Activated T-helper 2 cell treated with anti-CD3 and anti-CD28 coated beads, Interferon-gamma antibody, Interleukin-2, Interleukin-4, amounts not matched to agents 10 μg/mL and 5 μg/mL and 100 μg/mL, durations not matched to agents 14 hours and 24 hours and 36 hours (primary cell): ENCODE data around the gene CDK14. TPM values are rescaled to one million over a fixed set of nuclear protein-coding genes. Genes with fewer than 3 reads are reported as not detected.
"Not testable (repeated sequence)": the region's sequence is repeated elsewhere in the genome, so short reads cannot be mapped to it uniquely, and the experiment has no call there.

Experiments used
- DNase-seq: peaks from one replicate; pipeline ENCODE4 v3.0.0; 2021; ENCODE audit warnings: low spot score
- H3K27ac Mint-ChIP-seq: one replicate; pipeline ENCODE4 v1.8.0; 2021; ENCODE audit warnings: mixed read lengths
- H3K27me3 Mint-ChIP-seq: one replicate; pipeline ENCODE4 v1.8.0; 2021; ENCODE audit warnings: low read depth, mixed read lengths
- H3K36me3 Mint-ChIP-seq: one replicate; pipeline ENCODE4 v1.8.0; 2021; ENCODE audit warnings: low read depth, mixed read lengths
- H3K4me1 Mint-ChIP-seq: one replicate; pipeline ENCODE4 v1.8.0; 2021; ENCODE audit warnings: low read depth, mixed read lengths
- H3K4me3 Mint-ChIP-seq: one replicate; pipeline ENCODE4 v1.8.0; 2021; ENCODE audit warnings: low read depth, mild to moderate bottlenecking, moderate library complexity, mixed read lengths
- H3K9me3 Mint-ChIP-seq: one replicate; pipeline ENCODE4 v1.8.0; 2021; ENCODE audit warnings: mixed read lengths
- intact Hi-C: fragments of 100-400 bp; cut with micrococcal nuclease; formaldehyde crosslinking; loops from one replicate; pipeline ENCODE4 v1.15.1; 2023
- total RNA-seq: library from RNA; stranded (reverse); gene quantifications from 2 replicates; pipeline ENCODE4 v1.2.3, GENCODE V29; 2022

Gene CDK14
- total RNA-seq, 1 donor from 2014 or later, result 2.2 TPM

DNA sequence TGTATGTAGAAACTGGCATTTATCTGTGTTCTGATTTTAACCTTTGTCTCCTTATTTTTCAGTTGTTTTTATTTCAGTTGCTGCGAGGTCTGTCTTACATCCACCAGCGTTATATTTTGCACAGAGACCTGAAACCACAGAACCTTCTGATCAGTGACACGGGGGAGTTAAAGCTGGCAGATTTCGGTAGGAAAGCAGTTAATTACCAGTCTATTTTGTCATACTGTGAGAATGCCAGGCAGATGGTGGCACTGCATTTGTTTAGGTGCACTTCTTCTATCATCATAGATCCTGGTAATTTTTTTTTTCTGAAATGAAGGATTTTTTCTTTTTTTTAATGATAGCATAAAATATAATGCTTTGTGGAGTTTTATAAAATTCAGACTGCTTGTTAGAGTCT is 321.4 kb downstream of the CDK14 start:
- Mint-ChIP-seq H3K27me3 (no peaks in the 10 kb centered on the region), H3K4me3 (no peak overlapping the region), H3K4me1 (no peaks in the 10 kb centered on the region), H3K36me3 (no peaks in the 10 kb centered on the region), H3K27ac (no peak overlapping the region), H3K9me3 (no peaks in the 10 kb centered on the region)
- intact Hi-C loops, result no loop called here
- DNase-seq, result no peak

DNA sequence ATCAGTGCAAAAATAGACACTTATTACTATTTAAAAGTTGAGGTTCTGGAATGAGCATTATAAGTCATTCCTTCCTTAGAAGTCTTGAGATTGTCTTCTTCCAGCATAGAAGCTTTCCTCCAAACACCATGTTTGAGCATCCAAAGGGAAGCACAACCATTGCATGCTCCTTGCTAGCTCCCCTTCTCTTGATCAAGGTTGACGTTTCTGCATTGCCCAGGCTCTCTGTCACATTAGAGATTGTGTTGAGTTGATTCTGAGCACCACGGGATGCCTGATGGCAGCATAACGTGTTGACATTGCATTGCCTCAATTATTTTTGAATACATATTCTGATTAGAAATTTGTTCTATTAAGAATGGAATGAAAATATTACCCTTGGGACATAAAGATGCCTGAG is 322.2 kb downstream of the CDK14 start:
- no peak overlapping the region for H3K4me3 Mint-ChIP-seq
- intact Hi-C loops, result no loop called here
- no peak for DNase-seq
- H3K4me1 Mint-ChIP-seq, result no peaks in the 10 kb centered on the region
- H3K9me3 Mint-ChIP-seq, result no peaks in the 10 kb centered on the region
- H3K27ac Mint-ChIP-seq, result no peak overlapping the region
- no peaks in the 10 kb centered on the region for H3K36me3 Mint-ChIP-seq
- no peaks in the 10 kb centered on the region for H3K27me3 Mint-ChIP-seq

DNA sequence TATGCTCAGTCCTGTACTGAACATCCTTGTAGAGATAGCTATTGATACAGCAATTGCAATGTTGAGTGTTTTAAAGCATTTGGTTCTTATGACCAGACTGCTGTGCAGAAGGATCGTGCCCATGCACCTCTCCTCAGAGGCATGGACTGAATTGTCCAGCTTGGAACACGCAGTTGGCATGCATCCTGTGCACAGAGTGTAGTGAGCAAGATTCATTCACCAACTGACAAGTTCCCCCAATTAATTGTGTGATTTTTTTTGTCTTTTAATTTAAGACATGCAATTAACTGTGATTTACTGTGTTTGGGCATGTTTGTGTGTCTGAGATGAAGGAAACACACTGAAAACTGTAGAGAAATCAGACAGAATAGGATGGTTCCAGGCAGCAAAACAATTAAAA is 323.7 kb downstream of the CDK14 start:
- Mint-ChIP-seq H3K27me3 (no peaks in the 10 kb centered on the region), H3K36me3 (no peaks in the 10 kb centered on the region), H3K27ac (no peak overlapping the region), H3K4me1 (no peaks in the 10 kb centered on the region), H3K9me3 (no peaks in the 10 kb centered on the region), H3K4me3 (no peak overlapping the region)
- intact Hi-C loops, result no loop called here
- DNase-seq, result no peak

DNA sequence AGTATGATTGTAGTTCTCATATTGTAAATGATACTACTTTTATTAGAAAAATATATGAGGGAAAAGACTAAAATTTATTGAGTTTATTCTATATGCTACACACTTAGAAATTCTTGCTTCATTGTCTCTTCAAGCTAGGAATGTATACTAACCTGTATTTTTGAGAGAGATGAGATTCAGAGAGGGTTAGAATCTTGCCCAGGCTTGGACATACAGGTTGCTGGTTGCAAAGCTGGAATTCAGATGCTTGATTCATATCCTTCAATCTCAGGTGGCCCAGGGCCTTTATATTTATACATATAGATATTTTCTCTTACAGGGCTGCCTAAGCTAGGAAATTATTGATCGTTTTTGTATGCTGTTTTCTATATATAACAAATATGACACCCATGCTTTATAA is 324.2 kb downstream of the CDK14 start:
- no peaks in the 10 kb centered on the region for H3K9me3 Mint-ChIP-seq
- no peak overlapping the region for H3K4me3 Mint-ChIP-seq
- no peaks in the 10 kb centered on the region for H3K27me3 Mint-ChIP-seq
- H3K4me1 Mint-ChIP-seq, result no peaks in the 10 kb centered on the region
- intact Hi-C loops, result no loop called here
- DNase-seq, result no peak
- no peaks in the 10 kb centered on the region for H3K36me3 Mint-ChIP-seq
- no peak overlapping the region for H3K27ac Mint-ChIP-seq

DNA sequence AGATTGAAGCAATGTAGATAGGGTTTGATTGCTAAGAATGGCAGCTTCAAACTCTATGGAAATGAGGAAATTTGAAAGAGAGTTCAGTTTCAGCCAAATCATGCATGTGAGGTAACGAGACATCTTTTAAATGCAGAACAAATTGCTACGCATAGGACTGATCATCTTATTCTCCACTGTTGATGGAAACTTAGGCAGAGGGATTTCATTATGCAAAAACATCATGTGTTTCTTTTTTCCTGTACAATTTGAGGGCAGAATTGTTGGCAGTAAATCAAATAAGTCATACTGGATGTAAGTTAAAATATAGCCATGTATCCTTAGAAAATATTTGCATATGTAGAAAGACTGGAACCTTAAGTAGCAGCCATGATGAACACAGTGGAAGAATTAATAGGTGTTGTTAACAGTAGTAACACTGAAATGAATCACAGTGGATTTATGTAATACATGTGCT is 327.4 kb downstream of the CDK14 start:
- H3K27ac Mint-ChIP-seq, result no peak overlapping the region
- H3K9me3 Mint-ChIP-seq, result no peaks in the 10 kb centered on the region
- H3K4me3 Mint-ChIP-seq, result no peak overlapping the region
- no peak for DNase-seq
- H3K4me1 Mint-ChIP-seq, result no peaks in the 10 kb centered on the region
- intact Hi-C loops, result no loop called here
- no peaks in the 10 kb centered on the region for H3K36me3 Mint-ChIP-seq
- no peaks in the 10 kb centered on the region for H3K27me3 Mint-ChIP-seq

GRCh38 chr7:90928700-90929424 is 332.7 kb downstream of the CDK14 start:
- H3K27me3 Mint-ChIP-seq, H3K36me3 Mint-ChIP-seq, H3K4me1 Mint-ChIP-seq, DNase-seq, H3K9me3 Mint-ChIP-seq, intact Hi-C loops, H3K27ac Mint-ChIP-seq: not testable (repeated sequence)
- H3K4me3 Mint-ChIP-seq, result peak overlapping the region; percentile 15

DNA sequence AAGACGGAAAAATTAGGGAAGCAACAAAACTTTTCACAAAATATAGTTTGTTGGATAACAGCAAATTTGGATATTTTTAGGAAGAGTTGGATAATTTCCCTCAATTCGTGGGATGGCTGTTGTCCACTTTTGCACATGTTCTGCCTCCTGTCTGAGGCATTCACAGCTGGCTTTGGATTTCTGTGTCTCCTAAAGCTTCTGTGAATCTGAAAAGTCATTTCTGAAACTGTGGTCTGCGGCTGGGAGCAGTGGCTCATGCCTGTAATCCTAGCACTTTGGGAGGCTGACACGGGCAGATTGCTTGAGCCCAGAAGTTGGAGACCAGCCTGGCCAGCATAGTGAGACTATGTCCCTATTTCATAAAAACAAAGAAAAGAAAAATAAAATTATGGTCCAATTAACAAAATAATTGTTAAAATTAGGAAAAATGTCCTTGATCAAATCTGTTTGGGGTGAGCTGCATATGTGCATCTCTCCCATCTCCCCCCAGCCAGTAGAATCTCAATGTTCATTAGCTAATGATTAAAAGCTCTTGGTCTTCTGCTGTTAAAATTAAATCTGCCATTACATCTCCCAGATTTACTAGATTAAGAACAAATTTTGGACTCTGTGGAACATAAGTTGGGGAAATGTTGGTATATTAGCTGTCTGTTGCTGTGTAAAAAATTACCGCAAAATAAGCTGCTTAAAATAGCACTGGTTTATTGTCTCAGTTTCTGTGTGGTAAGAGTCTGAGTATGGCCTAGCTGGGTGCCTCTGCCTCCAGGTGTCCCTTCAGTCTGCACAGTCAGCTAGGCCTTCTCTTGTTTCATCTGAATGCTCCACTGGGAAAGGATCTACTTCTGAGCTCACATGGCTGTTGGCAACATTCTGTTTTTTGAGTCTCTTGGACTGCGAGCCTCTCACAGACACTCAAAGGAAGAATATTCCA is 336.1 kb downstream of the CDK14 start:
- Mint-ChIP-seq H3K4me3 (no peak overlapping the region), H3K9me3 (no peaks in the 10 kb centered on the region), H3K36me3 (no peaks in the 10 kb centered on the region), H3K4me1 (no peaks in the 10 kb centered on the region), H3K27me3 (no peaks in the 10 kb centered on the region), H3K27ac (no peak overlapping the region)
- DNase-seq, result no peak
- intact Hi-C loops, result no loop called here

- H3K27me3 Mint-ChIP-seq, result no peaks in the 10 kb centered on the region
- no peak overlapping the region for H3K4me3 Mint-ChIP-seq
- no peak overlapping the region for H3K27ac Mint-ChIP-seq
- intact Hi-C loops, result no loop called here
- no peaks in the 10 kb centered on the region for H3K36me3 Mint-ChIP-seq
- no peaks in the 10 kb centered on the region for H3K4me1 Mint-ChIP-seq
- no peak for DNase-seq
- H3K9me3 Mint-ChIP-seq, result no peaks in the 10 kb centered on the region
These were observed 336.9 kb downstream of the CDK14 start for GRCh38 chr7:90933041-90933440.

- DNase-seq, result no peak
- no peaks in the 10 kb centered on the region for H3K36me3 Mint-ChIP-seq
- intact Hi-C loops, result no loop called here
- no peak overlapping the region for H3K4me3 Mint-ChIP-seq
- H3K27me3 Mint-ChIP-seq, result no peaks in the 10 kb centered on the region
- H3K9me3 Mint-ChIP-seq, result no peaks in the 10 kb centered on the region
- no peak overlapping the region for H3K27ac Mint-ChIP-seq
- no peaks in the 10 kb centered on the region for H3K4me1 Mint-ChIP-seq
These were observed 337.9 kb downstream of the CDK14 start for GRCh38 chr7:90933984-90934383.

DNA sequence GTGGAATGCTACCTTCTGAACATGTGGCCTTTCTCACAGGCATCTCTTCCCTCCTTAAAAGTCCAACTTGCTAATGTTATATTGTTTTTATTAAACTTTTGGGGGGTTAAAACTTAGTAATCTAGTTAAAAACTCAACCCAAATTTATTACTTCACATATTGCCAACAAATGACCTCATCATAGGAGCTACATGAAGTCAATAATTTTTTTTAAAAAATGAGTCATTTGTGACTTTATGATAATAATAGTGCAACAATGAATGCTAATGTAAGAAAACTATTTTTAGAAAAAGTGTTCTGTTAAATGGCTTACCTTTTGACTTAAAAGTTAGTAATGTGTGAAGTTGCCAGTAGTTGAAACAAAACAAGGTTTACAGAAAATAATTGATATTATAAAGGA is 342.2 kb downstream of the CDK14 start:
- Mint-ChIP-seq H3K27me3 (no peaks in the 10 kb centered on the region), H3K4me1 (no peaks in the 10 kb centered on the region), H3K27ac (no peak overlapping the region), H3K36me3 (no peaks in the 10 kb centered on the region), H3K4me3 (no peak overlapping the region), H3K9me3 (no peaks in the 10 kb centered on the region)
- no peak for DNase-seq
- intact Hi-C loops, result no loop called here

GRCh38 chr7:90939666-90940065 is 343.5 kb downstream of the CDK14 start:
- H3K4me1 Mint-ChIP-seq, result no peaks in the 10 kb centered on the region
- H3K36me3 Mint-ChIP-seq, result no peaks in the 10 kb centered on the region
- intact Hi-C loops, result no loop called here
- H3K4me3 Mint-ChIP-seq, result no peak overlapping the region
- H3K27me3 Mint-ChIP-seq, result no peaks in the 10 kb centered on the region
- DNase-seq, result no peak
- no peaks in the 10 kb centered on the region for H3K9me3 Mint-ChIP-seq
- no peak overlapping the region for H3K27ac Mint-ChIP-seq

- intact Hi-C loops, result no loop called here
These were observed 347.9 kb downstream of the CDK14 start for GRCh38 chr7:90944021-90944420.

GRCh38 chr7:90945104-90945787 is 349.1 kb downstream of the CDK14 start:
- Mint-ChIP-seq H3K9me3 (no peaks in the 10 kb centered on the region), H3K27ac (no peak overlapping the region), H3K27me3 (no peaks in the 10 kb centered on the region), H3K4me3 (no peak overlapping the region), H3K4me1 (no peaks in the 10 kb centered on the region), H3K36me3 (no peaks in the 10 kb centered on the region)
- no peak for DNase-seq
- intact Hi-C loops, result no loop called here

More at GRCh38 chr7:90944021-90944420, 347.9 kb downstream of the CDK14 start:
- H3K27me3 Mint-ChIP-seq, result no peaks in the 10 kb centered on the region
- no peaks in the 10 kb centered on the region for H3K9me3 Mint-ChIP-seq
- H3K4me3 Mint-ChIP-seq, result no peak overlapping the region
- H3K36me3 Mint-ChIP-seq, result no peaks in the 10 kb centered on the region
- no peak overlapping the region for H3K27ac Mint-ChIP-seq
- H3K4me1 Mint-ChIP-seq, result no peaks in the 10 kb centered on the region
- DNase-seq, result no peak
